GM23338 (cell line): Measurements from ENCODE around the gene POMT2. TPM values are rescaled to one million over a fixed set of nuclear protein-coding genes. Genes with fewer than 3 reads are reported as not detected.

Source experiments
- ATAC-seq: fragments of 200-7000 bp; cut with Tn5 transposase; 3 replicates; pipeline ENCODE4 v1.9.1; 2020
- DNase-seq: peaks from one replicate; pipeline ENCODE4 v3.0.0-alpha.2; 2015; ENCODE audit warnings: low spot score
- H2AFZ ChIP-seq: fragments of 200-600 bp; sonication (generic); 2 replicates; pipeline ENCODE4 v1.8.0; 2016; ENCODE audit warnings: antibody characterized with exemption, mild to moderate bottlenecking, moderate library complexity
- H3F3A ChIP-seq: fragments of 200-600 bp; sonication (generic); replicated peaks from 2 replicates; pipeline ENCODE4 v1.8.0; 2017; ENCODE audit warnings: antibody characterized with exemption, mixed run types, low read depth
- H3K27ac ChIP-seq: fragments of 200-600 bp; sonication (generic); 2 replicates; pipeline ENCODE4 v1.6.1; 2016; ENCODE audit warnings: low read depth
- H3K27me3 ChIP-seq: fragments of 200-600 bp; sonication (generic); 2 replicates; pipeline ENCODE4 v1.8.0; 2016; ENCODE audit warnings: mild to moderate bottlenecking, mixed run types, moderate library complexity; ENCODE audit not compliant: insufficient read depth
- H3K36me3 ChIP-seq: fragments of 200-600 bp; sonication (generic); 2 replicates; pipeline ENCODE4 v1.8.0; 2016; ENCODE audit warnings: mild to moderate bottlenecking; ENCODE audit not compliant: insufficient read depth
- H3K4me1 ChIP-seq: fragments of 200-600 bp; sonication (generic); 2 replicates; pipeline ENCODE4 v1.8.0; 2016; ENCODE audit warnings: mild to moderate bottlenecking, moderate library complexity; ENCODE audit not compliant: insufficient read depth
- H3K4me2 ChIP-seq: fragments of 200-600 bp; sonication (generic); 2 replicates; pipeline ENCODE4 v1.7.1; 2017; ENCODE audit warnings: mixed run types
- H3K4me3 ChIP-seq: fragments of 200-600 bp; sonication (generic); 2 replicates; pipeline ENCODE4 v1.6.1; 2016; ENCODE audit warnings: mixed run types
- H3K79me2 ChIP-seq: fragments of 200-600 bp; sonication (generic); replicated peaks from 2 replicates; pipeline ENCODE4 v1.8.0; 2017; ENCODE audit warnings: mild to moderate bottlenecking; ENCODE audit not compliant: insufficient read depth
- H3K9me2 ChIP-seq: fragments of 200-600 bp; sonication (generic); 2 replicates; pipeline ENCODE4 v1.8.0; 2017; ENCODE audit not compliant: insufficient read depth
- H4K20me1 ChIP-seq: fragments of 200-600 bp; sonication (generic); replicated peaks from 2 replicates; pipeline ENCODE4 v1.8.0; 2017; ENCODE audit warnings: mild to moderate bottlenecking; ENCODE audit not compliant: insufficient read depth
- H3K27ac Mint-ChIP-seq: 2 replicates; pipeline ENCODE4 v1.8.0; 2020; ENCODE audit warnings: inconsistent platforms, mild to moderate bottlenecking, moderate library complexity, mixed read lengths
- H3K27me3 Mint-ChIP-seq: 3 replicates; pipeline ENCODE4 v1.8.0; 2022; ENCODE audit warnings: low read depth, mild to moderate bottlenecking, moderate library complexity, mixed read lengths, inconsistent platforms; ENCODE audit not compliant: insufficient read depth, poor library complexity
- H3K36me3 Mint-ChIP-seq: 3 replicates; pipeline ENCODE4 v1.8.0; 2021; ENCODE audit warnings: low read depth, mild to moderate bottlenecking, inconsistent platforms, moderate library complexity, mixed read lengths
- H3K4me1 Mint-ChIP-seq: 3 replicates; pipeline ENCODE4 v1.8.0; 2020; ENCODE audit warnings: mild to moderate bottlenecking, inconsistent platforms, mixed read lengths
- H3K4me3 Mint-ChIP-seq: 3 replicates; pipeline ENCODE4 v1.8.0; 2021; ENCODE audit warnings: moderate library complexity, mild to moderate bottlenecking, inconsistent platforms, mixed read lengths
- H3K9me3 Mint-ChIP-seq: 3 replicates; pipeline ENCODE4 v1.8.0; 2020; ENCODE audit warnings: moderate library complexity, mild to moderate bottlenecking, inconsistent platforms, mixed read lengths
- CTCF ChIP-seq, 2 experiments: fragments of 200-600 bp in 1 of 2; sonication (generic) in 1 of 2; conservative IDR thresholded peaks; 2 replicates each; pipeline versions ENCODE4 v1.5.1 to v1.6.1; 2016 to 2017; ENCODE audit warnings: antibody characterized with exemption in 2 of 2, low read depth in 2 of 2, mild to moderate bottlenecking in 2 of 2, moderate library complexity in 1 of 2
- POLR2AphosphoS5 ChIP-seq: IDR thresholded peaks from 2 replicates; pipeline ENCODE4 v1.6.1; 2016; ENCODE audit warnings: antibody characterized with exemption, low read depth
- REST ChIP-seq: IDR thresholded peaks from one replicate; pipeline ENCODE4 v1.6.1; 2018; ENCODE audit warnings: antibody characterized with exemption; ENCODE audit not compliant: unreplicated experiment
- ZNF114 ChIP-seq: fragments of 250-450 bp; sonication (Bioruptor Pico); IDR thresholded peaks from 2 replicates; pipeline ENCODE4 v1.5.0; 2020; ENCODE audit warnings: mild to moderate bottlenecking, moderate library complexity
- ZNF331 ChIP-seq: fragments of 250-450 bp; sonication (Bioruptor Pico); IDR thresholded peaks from 2 replicates; pipeline ENCODE4 v1.5.0; 2020; ENCODE audit warnings: low read depth, mild to moderate bottlenecking, moderate library complexity
- ZNF462 ChIP-seq: fragments of 250-450 bp; sonication (Bioruptor Pico); IDR thresholded peaks from 2 replicates; pipeline ENCODE4 v1.5.0; 2020; ENCODE audit warnings: mild to moderate bottlenecking, moderate library complexity
- polyA plus RNA-seq: library from polyadenylated mRNA; unstranded; fragments of >200 nt; fragmentation: Nextera tagmentation; extraction: Ambion mirVana; gene quantifications from 2 replicates; pipeline ENCODE4 v1.2.1, GENCODE V29; 2016
- total RNA-seq: library from RNA; depleted of rRNA; stranded (reverse); fragments of >200 nt; shearing (Covaris generic); gene quantifications from 2 replicates; pipeline ENCODE4 v1.2.3, GENCODE V29; 2014

POMT2 gene
- total and polyA plus RNA-seq, 2 experiments from 2014 or later, result 24.3 to 29.9 TPM

GRCh38 chr14:77324816-77325745 is 4.4 kb upstream of the POMT2 start:
- ATAC-seq, result no peak
- no peaks in the 10 kb centered on the region; the same call in 1 of the 3 replicates for H3K36me3 Mint-ChIP-seq

More at GRCh38 chr14:77324816-77325745, 4.4 kb upstream of the POMT2 start:
- Histone ChIP-seq H3K4me2 (no peak overlapping the region), H3K4me1 (peaks cover 17% of the 10 kb centered on the region), H3K27ac (no peak overlapping the region), H3K9me2 (no peaks in the 10 kb centered on the region), H3F3A (peaks cover 7% of the 10 kb centered on the region; the same call in 1 of the 2 replicates), H3K79me2 (peaks cover 4% of the 10 kb centered on the region; the same call in 1 of the 2 replicates), H3K4me3 (no peak overlapping the region), H4K20me1 (no peaks in the 10 kb centered on the region), H3K36me3 (no peaks in the 10 kb centered on the region), H2AFZ (no peak overlapping the region), H3K27me3 (no peaks in the 10 kb centered on the region)
- H3K27ac Mint-ChIP-seq, result no peak overlapping the region
- DNase-seq, result no peak
- no peak overlapping the region for H3K4me3 Mint-ChIP-seq
- TF ChIP-seq POLR2AphosphoS5 (no peak), ZNF331 (no peak), ZNF462 (CRISPR knock-in tag) (no peak), REST (no peak), CTCF (conservative IDR thresholded peaks at IDR 0.05; ENCODE audit: low read depth in 2 of 2) (no peak), ZNF114 (CRISPR knock-in tag) (no peak)
- H3K9me3 Mint-ChIP-seq, result no peaks in the 10 kb centered on the region
- peaks cover 16% of the 10 kb centered on the region for H3K27me3 Mint-ChIP-seq
- peaks cover 31% of the 10 kb centered on the region for H3K4me1 Mint-ChIP-seq
